Panc1 (cell line): ENCODE measurements around the gene IRAK4. TPM values are rescaled to one million over a fixed set of nuclear protein-coding genes. Genes with fewer than 3 reads are reported as not detected.

Experiments used
- ATAC-seq: fragments of 200-7000 bp; cut with Tn5 transposase; 2 replicates; pipeline ENCODE4 v1.9.1; 2020; ENCODE audit warnings: mild to moderate bottlenecking, moderate library complexity
- BruUV-seq: library from RNA; stranded (reverse); fragments of 400-500 nt; replicated peaks from 2 replicates; lab custom pipeline; 2021; lab: Mats Ljungman, UMichigan
- CTCF ChIA-PET: fragments of 300-600 bp; sonication (Branson Sonifier 250); formaldehyde crosslinking; loops from one replicate; lab custom pipeline; 2022; ENCODE audit warnings: antibody characterized with exemption; lab: Charles Lee
- POLR2A ChIA-PET: fragments of 300-600 bp; sonication (Branson Sonifier 250); formaldehyde crosslinking; loops from one replicate; lab custom pipeline; 2022; ENCODE audit warnings: antibody characterized with exemption; lab: Charles Lee
- DNase-seq: peaks from one replicate; pipeline ENCODE4 v3.0.0-alpha.2; 2010; ENCODE audit warnings: low read depth, low spot score
- H3K27ac ChIP-seq: 2 replicates; pipeline ENCODE4 v1.5.1; 2011; ENCODE audit warnings: mild to moderate bottlenecking, low read length, inconsistent platforms
- H3K27me3 ChIP-seq: fragments of 200-500 bp; sonication (Bioruptor generic); 2 replicates; pipeline ENCODE4 v1.6.0; 2014; ENCODE audit warnings: low read length, inconsistent platforms; ENCODE audit not compliant: control insufficient read depth, insufficient read depth
- H3K36me3 ChIP-seq: fragments of 200-500 bp; sonication (Bioruptor generic); 2 replicates; pipeline ENCODE4 v1.5.1; 2014; ENCODE audit warnings: inconsistent platforms, mild to moderate bottlenecking, low read length, moderate library complexity; ENCODE audit not compliant: control insufficient read depth, insufficient read depth
- H3K4me1 ChIP-seq: 2 replicates; pipeline ENCODE4 v1.5.1; 2011; ENCODE audit warnings: inconsistent platforms, mild to moderate bottlenecking, low read length, moderate library complexity; ENCODE audit not compliant: control insufficient read depth, insufficient read depth
- H3K4me3 ChIP-seq, 2 experiments: 2 replicates each; pipeline ENCODE4 v1.5.1; 2011 to 2012; ENCODE audit warnings: low read depth in 2 of 2, low read length in 2 of 2, mild to moderate bottlenecking in 2 of 2, inconsistent platforms in 1 of 2, moderate library complexity in 1 of 2
- H3K9me3 ChIP-seq: fragments of 200-500 bp; sonication (Bioruptor generic); 2 replicates; pipeline ENCODE4 v1.5.1; 2014; ENCODE audit warnings: low read depth, mild to moderate bottlenecking, inconsistent platforms, low read length, moderate library complexity; ENCODE audit not compliant: control insufficient read depth, insufficient read depth
- CTCF ChIP-seq: fragments of 450-650 bp; IDR thresholded peaks from 2 replicates; pipeline ENCODE4 v1.5.1; 2017; ENCODE audit warnings: mild to moderate bottlenecking
- POLR2AphosphoS5 ChIP-seq: IDR thresholded peaks from 2 replicates; pipeline ENCODE4 v1.6.1; 2012; ENCODE audit warnings: mild to moderate bottlenecking, low read depth, low read length, moderate library complexity
- SIN3A ChIP-seq: IDR thresholded peaks from 2 replicates; pipeline ENCODE4 v1.6.1; 2012; ENCODE audit warnings: low read depth, mild to moderate bottlenecking, low read length, moderate library complexity, borderline replicate concordance; ENCODE audit not compliant: insufficient read depth
- TCF7L2 ChIP-seq: IDR thresholded peaks from 2 replicates; pipeline ENCODE4 v1.6.1; 2011; ENCODE audit warnings: mild to moderate bottlenecking, low read depth, low read length, inconsistent platforms
- in situ Hi-C: cut with HindIII; loops from 2 replicates; pipeline ENCODE4 v1.10.0; 2016; ENCODE audit warnings: low sequenced_read_pairs, low pct_unique_long_range_greater_than_20kb
- intact Hi-C: fragments of 100-400 bp; cut with micrococcal nuclease; formaldehyde crosslinking; loops from one replicate; pipeline ENCODE4 v1.10.0; 2022; ENCODE audit not compliant: unreplicated experiment
- total RNA-seq: library from RNA; stranded (reverse); gene quantifications from one replicate; pipeline ENCODE4 v1.2.1, GENCODE V29; 2021; ENCODE audit not compliant: unreplicated experiment
- TF ChIP-seq, protein P1 (sequence below), 2 experiments: IDR thresholded peaks; 2 replicates each; pipeline ENCODE4 v1.6.1; 2011 to 2012; ENCODE audit warnings: low read depth in 2 of 2, control low read depth in 1 of 2, low read length in 1 of 2, mild to moderate bottlenecking in 1 of 2, moderate library complexity in 1 of 2; ENCODE audit not compliant: insufficient read depth in 1 of 2

IRAK4 gene
- total RNA-seq, 1 experiment from 2014 or later: 11.3 TPM

DNA sequence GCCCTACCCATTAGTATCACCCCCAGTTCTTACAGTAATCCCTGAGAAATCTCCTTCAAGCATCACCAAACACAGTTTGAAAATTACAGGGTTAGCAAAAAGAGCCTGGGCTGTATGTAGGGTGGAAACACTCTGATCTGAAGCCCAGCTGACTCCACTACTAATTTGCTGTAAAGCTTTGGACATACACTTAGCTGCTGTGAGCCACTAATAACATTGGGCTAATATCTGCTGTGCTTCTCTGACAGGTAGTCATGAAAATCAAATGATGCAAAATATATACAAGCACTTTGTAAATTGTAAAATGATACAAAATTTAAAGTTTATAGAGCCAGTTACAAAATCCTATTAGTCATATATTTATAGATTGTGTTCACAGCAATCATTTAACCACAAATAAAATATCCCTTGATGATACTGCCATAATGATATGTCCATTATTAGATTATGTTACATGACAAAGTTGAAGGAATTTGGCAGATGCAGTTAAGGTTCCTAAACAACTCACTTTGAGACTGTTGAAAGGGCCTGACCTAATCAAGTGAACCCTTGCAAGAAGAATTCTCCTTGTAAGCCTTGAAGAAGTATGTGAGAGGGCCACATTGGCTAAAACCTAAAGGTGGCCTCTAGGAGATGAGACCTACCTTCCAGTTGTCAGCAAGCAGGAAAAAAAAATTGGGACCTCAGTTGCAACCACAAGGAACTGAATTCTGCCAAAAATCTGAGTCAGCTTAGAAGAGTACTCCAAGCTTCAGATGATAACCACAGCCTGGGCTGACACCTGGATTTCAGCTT, 28.3 kb downstream of the IRAK4 start:
- TF ChIP-seq, protein P1, sequence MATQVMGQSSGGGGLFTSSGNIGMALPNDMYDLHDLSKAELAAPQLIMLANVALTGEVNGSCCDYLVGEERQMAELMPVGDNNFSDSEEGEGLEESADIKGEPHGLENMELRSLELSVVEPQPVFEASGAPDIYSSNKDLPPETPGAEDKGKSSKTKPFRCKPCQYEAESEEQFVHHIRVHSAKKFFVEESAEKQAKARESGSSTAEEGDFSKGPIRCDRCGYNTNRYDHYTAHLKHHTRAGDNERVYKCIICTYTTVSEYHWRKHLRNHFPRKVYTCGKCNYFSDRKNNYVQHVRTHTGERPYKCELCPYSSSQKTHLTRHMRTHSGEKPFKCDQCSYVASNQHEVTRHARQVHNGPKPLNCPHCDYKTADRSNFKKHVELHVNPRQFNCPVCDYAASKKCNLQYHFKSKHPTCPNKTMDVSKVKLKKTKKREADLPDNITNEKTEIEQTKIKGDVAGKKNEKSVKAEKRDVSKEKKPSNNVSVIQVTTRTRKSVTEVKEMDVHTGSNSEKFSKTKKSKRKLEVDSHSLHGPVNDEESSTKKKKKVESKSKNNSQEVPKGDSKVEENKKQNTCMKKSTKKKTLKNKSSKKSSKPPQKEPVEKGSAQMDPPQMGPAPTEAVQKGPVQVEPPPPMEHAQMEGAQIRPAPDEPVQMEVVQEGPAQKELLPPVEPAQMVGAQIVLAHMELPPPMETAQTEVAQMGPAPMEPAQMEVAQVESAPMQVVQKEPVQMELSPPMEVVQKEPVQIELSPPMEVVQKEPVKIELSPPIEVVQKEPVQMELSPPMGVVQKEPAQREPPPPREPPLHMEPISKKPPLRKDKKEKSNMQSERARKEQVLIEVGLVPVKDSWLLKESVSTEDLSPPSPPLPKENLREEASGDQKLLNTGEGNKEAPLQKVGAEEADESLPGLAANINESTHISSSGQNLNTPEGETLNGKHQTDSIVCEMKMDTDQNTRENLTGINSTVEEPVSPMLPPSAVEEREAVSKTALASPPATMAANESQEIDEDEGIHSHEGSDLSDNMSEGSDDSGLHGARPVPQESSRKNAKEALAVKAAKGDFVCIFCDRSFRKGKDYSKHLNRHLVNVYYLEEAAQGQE (IDR thresholded peaks at IDR 0.05; ENCODE audit: insufficient read depth in 1 of 2, low read depth in 2 of 2, low read length in 1 of 2): no peak
- TF ChIP-seq SIN3A: no peak

DNA sequence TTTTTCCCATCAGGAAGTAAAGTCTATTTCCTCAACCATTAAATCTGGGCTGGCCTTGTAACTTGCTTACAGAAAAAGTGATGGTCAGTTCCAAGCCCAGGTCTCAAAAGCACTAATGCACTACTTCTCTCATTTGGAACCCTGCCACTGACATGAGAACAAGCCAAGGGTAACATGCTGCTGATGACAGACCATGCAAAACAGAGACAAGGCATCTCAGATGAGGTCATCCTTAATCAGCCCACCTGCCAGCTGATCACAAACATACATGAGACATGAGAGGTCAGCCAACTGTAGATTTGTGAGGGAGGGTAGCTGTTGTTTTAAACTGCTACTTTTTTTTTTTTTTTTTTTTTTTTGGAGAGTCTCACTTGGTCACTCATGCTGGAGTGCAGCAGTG, 31.2 kb downstream of the IRAK4 start:
- no peak overlapping the region for H3K4me3 ChIP-seq
- no peak overlapping the region for H3K27ac ChIP-seq
- H3K4me1 ChIP-seq: no peaks in the 10 kb centered on the region
- POLR2A ChIA-PET: no interaction called here
- BruUV-seq: no TSS peak
- H3K9me3 ChIP-seq: no peaks in the 10 kb centered on the region
- CTCF ChIA-PET: no interaction called here
- no peaks in the 10 kb centered on the region for H3K27me3 ChIP-seq
- no peaks in the 10 kb centered on the region; the same call in 1 of the 2 replicates for H3K36me3 ChIP-seq
- intact Hi-C loops (no loop called here), in situ Hi-C loops (no loop called here)
- ATAC-seq: no peak
- no peak for DNase-seq
- TF ChIP-seq POLR2AphosphoS5 (no peak), CTCF (no peak), TCF7L2 (no peak), SIN3A (no peak)
- TF ChIP-seq, protein P1 (IDR thresholded peaks at IDR 0.05; ENCODE audit: insufficient read depth in 1 of 2, low read depth in 2 of 2, low read length in 1 of 2): no peak

More for the DNA sequence above, 28.3 kb downstream of the IRAK4 start:
- H3K4me1 ChIP-seq: no peaks in the 10 kb centered on the region
- H3K9me3 ChIP-seq: no peaks in the 10 kb centered on the region
- H3K27me3 ChIP-seq: no peaks in the 10 kb centered on the region
- no peak for DNase-seq
- ATAC-seq: no peak
- no peak overlapping the region for H3K27ac ChIP-seq
- H3K36me3 ChIP-seq: peaks cover 3% of the 10 kb centered on the region; the same call in 1 of the 2 replicates
- intact Hi-C loops: no loop called here
- H3K4me3 ChIP-seq: no peak overlapping the region
- BruUV-seq: TSS peak; percentile 77
- POLR2A ChIA-PET: no interaction called here
- in situ Hi-C loops: no loop called here
- CTCF ChIA-PET: no interaction called here
